DMS114 treated with DMSO at 0.1 percent for 48 hours (cell line): ENCODE measurements around the gene ZFP1.

ENCODE experiments used
- DNase-seq: peaks from one replicate; lab custom pipeline; 2025; ENCODE audit not compliant: unreplicated experiment; lab: John Stamatoyannopoulos, UW

The ZFP1 gene

DNA sequence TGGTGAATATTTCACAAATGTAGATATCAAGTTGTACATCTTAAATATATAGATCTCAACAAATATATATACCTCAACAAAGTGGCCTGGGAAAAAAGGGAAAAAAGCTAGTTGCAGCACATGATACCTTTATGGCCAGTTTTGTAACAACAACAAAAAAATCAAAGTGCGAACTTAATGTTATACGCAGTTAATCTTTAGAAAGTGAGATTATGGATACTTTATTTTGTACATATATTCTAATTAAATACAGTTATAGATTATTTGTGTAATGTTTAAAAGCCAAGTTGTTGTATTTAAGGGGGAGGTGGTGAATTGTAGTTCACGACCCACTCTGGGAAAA, 385 bp upstream of the ZFP1 start:
- no peak for DNase-seq

DNA sequence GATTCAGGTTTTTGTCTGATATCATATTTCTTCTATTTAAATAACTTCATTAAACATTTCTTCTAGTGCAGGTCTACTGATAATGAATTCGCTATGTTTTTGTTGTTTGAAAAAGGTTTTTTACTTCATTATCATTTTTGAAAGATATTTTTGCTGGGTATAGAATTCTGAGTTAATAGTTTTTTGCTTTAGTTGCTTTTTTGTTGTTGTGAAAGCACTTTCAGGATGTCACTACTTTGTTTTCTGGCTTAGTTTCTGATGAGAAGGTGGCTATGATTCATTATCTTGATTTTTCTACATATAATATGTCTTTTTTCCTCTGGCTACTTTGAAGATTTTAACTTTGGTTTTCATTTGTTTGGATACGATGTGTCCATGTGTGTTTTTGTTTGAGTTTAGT, 3.5 kb downstream of the ZFP1 start:
- no peak for DNase-seq

DNA sequence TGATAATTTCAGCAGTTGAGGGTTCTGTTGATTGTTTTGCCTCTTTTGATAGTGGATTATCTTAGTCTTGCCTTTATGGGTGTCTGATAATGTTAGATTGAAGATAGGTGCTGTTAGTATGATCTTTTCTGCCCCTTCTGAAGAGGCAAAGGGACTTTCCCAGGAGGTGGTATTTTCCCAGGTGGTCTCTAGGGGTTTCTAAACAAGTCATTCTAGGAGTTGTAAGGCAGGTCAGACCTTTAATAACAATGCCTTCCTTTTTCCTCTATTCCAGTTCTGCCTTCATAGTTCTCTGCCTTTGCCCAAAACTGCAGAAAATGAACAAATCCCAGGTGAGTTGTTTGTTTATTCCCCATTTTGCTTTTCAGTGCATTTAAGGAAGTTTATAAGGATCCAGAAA, 4.3 kb downstream of the ZFP1 start:
- no peak for DNase-seq

DNA sequence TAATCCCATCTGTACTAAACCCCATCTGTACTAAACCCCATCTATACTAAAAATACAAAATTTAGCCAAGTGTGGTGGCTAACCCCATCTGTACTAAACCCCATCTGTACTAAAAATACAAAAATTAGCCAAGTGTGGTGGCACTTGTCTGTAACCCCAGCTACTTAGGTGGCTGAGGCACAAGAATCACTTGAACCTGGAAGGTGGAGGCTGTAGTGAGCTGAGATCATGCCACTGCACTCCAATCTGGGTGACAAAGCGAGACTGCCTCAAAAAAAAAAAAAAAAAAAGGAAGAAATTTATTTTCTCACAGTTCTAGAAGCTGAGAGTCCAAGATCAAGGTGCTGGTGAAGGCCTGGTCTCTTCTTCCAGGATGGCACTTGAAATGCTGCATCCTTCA, 12.1 kb downstream of the ZFP1 start:
- DNase-seq = no peak

DNA sequence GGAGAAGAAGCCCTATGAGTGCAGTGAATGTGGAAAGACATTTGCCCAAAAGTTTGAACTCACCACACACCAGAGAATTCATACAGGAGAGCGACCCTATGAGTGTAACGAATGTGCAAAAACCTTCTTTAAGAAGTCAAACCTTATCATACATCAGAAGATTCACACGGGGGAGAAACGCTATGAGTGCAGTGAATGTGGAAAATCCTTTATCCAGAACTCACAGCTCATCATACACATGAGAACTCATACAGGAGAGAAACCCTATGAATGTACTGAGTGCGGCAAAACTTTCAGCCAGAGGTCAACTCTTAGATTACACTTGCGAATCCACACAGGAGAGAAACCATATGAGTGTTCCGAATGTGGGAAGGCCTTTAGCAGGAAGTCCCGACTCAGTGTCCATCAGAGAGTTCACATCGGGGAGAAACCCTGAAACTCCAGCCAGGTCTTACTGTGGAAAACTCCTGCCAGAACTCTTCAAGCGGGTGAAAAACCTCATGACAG, 21.6 kb downstream of the ZFP1 start:
- DNase-seq = no peak

DNA sequence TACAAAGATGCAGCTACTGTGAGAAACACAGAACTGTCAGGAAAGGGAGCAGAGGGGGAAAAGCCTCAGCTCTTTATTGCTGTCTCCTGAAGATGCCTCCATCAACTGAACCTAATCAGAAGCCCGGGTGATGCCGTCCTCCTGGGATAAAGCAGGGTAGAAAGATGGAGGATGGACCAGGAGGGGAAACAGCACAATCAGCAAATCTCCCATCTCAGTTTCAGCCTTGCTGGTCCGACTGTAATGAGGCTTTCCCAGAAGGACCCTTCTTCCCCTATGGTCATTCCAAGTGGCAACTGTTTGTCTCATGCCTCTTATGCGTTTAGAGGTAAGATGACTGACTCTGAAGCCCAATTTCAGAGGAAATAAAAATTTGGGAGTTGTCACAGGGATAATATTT, 24.3 kb downstream of the ZFP1 start:
- DNase-seq = no peak

DNA sequence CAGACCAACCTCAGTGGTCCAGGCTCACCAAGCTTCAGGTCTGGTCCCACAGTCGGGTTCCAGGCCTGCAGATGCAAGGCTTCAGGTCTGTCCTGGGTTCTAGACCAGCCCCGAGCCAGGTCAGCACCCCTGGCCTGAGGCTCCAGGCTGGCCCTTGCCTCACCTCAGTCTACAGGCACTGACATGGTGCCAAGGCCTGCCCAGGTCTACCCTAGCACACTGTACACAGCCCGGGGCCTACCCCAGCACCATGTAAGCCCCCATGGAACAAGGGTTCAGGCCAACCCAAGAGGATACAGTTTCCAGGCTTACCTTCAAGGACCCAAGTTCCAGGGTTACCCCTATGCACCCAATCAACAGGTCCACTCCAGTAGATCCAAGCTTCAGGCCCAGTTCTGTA, 26.8 kb downstream of the ZFP1 start:
- DNase-seq = no peak

DNA sequence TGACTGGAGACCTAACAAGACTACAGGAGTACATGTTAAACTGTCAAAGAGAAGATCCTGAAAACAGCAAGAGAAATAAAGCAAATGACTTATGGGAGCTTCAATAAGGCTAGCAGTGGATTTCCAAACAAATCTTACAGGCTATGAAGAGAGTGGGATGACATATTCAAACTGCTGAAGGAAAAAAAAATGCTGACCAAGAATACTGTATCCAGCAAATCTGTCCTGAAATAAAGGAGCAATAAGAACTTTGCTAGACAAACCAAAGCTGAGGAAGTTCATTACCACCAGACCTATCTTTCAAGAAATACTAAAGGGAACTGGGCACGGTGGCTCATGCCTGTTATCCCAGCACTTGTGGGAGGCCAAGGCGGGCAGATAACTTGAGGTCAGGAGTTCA, 28.6 kb downstream of the ZFP1 start:
- DNase-seq = no peak

DNA sequence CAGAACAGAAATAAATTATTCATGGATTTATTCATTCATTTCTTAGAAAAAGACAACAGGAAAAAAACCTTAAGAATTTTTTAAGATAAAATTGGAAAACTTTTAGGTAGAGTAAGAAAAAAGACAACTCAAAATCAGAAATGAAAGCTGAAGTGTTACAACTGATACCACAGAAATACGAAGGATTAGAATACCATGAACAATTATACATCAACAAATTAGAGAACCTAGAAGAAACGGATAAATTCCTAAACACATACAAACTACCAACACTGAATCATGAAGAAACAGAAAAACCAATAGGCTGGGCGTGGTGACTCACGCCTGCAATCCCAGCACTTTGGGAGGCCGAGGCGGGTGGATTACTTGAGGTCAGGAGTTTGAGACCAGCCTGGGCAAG, 30.9 kb downstream of the ZFP1 start:
- DNase-seq = no peak

DNA sequence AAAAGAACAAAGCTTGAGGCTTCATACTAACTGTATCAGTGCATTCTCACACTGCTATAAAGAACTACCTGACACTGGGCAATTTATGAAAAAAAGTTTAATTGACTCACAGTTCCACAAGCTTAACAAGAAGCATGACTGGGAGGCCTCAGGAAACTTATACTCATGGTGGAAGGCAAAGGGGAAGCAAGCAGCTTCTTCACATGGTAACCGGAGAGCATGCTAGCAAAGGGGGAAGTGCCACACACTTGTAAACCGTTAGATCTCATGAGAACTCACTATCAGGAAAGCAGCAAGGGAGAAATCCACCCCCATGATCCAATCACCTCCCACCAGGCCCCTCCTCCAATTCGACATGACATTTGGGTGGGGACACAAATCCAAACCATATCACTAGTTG, 33.3 kb downstream of the ZFP1 start:
- DNase-seq = no peak

DNA sequence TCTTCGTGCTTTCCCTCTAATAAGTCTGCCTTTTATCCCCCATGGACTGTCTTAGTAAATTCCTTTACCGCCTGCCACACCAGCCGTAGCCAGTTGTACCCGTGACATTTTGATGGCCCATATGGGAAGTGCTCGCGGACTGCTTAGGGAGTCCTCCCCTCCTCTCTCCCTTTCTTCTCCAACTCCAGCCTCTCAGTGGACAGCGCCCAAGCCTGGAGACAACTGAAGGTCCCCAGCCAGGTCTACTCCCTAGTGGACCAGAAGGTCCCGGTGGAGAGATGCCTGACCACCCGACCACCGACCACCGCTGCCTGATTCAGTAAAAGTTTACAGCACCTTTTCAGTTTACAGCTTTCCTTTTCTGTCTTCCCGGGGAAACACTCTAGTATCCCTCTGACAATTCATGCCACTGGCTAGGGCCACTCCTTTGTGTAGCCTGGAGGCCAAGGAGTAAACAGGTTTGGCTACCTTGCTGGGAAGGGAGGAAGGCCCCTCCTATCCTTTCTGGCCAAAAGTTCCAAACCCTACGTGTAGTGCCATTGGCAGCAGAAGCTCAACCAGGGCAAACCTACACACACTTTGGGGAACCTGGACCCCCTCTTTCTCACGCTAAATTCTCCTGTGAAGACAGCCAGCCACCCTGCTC, 40.6 kb downstream of the ZFP1 start:
- DNase-seq = no peak

DNA sequence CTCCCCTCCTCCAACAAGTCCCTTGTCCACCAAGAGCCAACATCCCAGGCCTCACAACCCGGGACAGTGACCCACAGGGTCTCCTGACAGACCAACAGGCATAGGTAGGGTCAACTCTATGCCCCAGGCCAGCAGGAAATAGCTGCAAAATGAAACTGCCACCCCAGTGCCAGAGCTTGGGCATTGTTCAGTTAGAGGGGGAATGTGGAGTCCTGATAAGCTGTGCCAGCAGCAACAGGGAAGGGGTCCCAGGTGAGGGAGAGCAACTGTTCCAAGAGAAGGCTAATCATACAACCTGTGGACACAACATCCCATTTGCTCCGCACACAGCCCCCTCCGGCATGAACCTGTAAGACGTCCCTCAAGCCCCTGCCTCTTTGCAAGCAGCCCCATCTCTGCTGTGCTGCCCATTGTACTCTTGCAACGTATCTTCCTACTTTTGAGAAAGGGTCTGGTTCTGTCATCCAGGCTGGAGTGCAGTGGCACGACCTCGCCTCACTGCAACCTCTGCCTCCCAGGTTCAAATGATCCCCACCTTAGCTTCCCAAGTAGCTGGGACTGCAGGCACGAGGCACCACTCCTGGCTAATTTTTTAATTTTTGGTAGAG, 41.4 kb downstream of the ZFP1 start:
- DNase-seq = no peak

DNA sequence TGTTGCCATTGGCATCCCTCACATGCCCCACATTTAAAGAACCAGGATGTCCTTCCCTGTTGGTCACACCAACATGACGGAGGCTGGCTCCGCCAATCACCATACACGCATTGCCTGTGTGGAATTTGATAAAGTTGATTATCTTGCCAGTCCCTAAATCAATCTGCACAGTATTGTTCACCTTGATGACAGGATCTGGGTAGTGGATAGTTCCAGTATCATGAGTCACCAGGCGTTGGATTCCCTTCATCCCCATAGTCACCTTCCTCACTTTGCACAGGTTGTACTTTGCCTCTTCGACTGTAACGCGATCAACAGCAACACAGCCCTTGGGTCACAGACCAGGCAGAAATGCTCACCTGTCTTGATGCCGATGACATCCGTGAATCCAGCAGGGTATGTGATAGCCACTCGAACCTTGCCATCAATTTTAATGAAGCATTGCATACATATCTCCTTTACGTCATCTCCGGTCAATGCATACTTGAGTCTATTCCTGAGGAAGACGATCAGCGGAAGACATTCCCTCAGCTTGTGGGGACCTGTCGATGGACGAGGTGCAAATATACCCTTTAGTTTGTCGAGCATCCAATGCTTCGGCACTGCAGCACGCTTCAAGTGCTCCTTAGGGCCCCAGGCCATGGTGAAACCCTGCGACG, 44.4 kb downstream of the ZFP1 start:
- no peak for DNase-seq

DNA sequence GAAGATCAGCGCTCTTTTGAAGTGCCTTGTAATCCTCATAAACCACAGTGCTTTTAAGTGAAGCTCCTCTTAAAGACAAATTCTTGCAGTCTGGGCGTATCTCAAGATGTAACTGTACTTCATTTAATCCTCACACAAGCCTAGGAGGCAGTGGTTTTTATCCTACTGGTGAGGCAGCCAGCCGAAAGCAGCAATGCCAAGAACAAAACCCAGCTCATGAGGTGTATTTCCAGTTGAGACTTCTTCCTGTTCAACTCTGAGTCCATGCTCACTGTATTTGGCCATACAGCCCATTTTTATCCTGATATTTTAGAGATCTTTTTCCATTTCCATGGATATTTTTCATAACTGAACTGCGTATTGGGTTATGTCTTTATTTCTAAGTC, 44.9 kb downstream of the ZFP1 start:
- DNase-seq = no peak

DNA sequence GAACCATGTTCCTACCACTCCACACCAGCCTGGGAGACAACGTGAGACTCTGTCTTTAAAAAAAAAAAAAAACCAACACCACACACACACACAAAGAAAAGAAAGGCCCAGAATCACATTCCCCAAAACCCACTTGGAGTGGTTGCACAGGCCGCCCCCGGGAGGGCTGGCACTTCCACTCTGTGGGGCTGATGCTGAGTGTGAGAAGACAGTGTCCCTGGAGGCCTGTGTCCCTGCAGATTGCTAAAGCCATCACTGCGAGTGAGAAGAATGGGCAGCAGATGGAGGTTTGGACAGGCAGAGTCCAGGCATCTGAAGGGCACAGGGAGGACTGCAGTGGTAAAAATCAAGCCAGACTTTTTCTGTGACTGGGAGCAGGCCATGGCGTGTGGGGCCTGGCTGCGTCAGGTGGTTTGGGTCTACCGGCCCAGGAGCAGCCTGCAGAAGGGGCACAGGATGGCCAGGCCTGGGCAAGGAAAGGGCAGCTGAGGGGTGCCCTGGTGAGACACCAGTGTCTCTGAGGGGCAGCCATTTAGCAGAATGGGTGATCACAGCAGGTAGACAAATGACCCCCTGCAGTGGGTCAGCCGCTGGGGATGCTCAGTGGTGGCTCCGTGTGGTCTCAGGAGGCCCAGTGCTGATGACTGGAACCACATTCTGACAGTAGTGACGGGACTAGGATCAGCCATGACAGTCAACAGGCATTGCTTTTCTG, 45.6 kb downstream of the ZFP1 start:
- no peak for DNase-seq

DNA sequence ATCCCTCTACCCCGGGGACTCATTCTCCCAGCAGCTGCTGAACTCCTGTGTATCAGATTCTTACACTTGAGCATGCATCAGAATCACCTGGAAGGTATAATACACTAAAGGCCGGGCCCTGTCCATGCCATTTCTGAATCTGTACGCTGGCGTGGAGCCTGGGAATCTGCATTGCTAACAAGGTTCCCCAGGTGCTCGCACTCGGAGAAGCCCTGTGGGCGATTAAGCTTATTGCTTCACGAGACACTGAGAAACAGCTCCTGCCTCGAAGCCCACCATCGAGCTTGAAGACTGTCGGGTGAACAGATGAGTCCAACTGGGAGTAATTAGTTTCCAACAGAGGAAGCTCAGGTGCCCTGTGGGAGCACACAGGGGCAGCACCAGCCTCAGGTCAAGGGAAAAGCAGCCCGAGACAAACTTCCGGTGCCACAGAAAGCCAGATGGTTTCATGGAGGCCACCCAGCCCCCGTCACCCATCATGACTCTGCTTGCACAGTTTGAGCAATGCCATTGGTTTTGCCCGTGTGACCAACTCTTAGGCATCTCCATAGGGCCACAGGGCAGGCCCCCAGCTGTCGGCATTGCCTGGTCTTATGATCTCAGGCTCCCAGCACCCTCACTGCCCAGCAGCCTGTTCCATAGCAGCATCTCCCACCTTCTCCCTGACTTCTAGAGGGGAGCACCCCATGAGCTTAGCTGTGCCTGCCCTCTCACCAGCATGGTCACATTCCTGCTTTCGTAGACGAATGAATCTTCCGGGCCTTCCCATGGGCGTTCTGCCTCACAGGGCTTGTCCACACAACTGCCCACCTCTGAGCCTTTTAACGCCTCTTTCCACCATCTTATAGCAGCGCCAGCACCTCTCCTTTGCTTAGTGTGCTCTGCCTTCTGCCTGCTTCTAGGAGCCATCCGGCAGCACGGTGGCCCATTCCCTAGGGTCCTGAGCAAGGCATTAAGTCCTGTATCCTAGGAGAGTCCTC, 47.8 kb downstream of the ZFP1 start:
- DNase-seq = no peak

DNA sequence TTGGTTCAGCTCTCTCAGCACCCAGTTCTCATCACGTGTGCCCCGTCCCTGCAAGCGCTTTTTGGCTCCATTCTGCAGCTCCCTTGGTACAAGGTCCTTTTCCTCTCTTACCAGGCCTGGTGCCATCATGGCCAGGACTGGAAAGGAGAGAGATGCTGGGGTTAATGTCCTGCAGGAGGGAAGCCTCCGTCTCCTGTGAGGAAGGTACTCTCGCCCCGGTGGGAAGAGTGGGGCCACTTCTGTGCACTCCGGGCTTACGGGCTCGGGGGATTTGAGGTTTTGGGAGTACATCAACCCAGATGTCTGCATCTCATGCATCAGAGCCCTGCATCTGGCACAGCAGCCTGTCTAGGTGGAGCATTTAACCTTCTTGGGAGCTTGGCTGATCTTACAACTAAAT, 48.5 kb downstream of the ZFP1 start:
- no peak for DNase-seq

DNA sequence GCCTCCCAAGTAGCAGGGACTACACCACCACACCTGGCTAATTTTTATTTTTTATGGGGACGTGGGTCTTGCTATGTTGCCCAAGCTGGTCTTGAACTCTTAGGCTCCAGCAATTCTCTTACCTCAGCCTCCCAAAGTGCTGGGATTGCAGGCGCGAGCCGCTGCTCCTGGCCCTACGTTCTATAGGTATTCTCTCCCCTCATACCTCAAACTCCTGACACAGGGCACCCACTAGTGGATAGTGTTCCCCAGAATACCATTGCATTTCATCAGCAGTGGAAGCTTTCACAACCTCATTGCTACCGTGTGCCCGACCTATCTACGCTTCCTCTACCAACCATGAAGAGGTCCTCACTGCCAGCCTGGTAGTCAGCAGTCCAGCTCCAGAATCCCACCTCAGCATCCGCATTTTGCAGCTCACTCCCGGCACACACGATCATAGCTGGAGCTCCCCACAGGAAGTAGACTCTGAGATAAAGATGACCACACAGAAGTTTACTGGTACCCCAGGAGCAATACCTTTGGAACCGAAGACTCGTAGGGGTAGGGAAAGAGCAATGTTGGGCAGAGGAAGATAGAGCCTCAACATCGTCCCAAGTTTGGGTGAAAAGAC, 49.3 kb downstream of the ZFP1 start:
- DNase-seq = no peak

DNA sequence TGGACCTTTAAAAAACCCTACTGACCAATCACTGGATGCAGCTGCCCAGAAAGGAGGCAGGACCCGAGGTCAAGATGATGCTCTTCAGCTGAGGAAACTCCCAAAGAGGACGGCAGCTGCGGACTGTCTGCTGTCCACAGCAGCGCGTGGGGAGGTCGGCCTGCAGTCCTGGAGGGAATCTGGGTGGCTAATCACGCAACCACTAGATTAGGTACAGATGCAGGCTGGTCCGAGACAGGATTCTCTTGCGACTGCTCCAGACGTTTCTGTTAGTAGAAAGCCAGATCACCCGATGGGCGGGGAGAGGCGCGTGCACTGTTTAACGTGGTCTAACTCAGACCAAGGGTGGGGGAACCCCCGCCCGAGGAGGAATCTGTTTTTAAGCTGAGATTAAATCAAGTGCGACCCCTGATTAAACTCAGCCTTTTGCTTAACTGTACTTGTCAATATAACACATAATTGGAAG, 49.8 kb downstream of the ZFP1 start:
- no peak for DNase-seq

DNA sequence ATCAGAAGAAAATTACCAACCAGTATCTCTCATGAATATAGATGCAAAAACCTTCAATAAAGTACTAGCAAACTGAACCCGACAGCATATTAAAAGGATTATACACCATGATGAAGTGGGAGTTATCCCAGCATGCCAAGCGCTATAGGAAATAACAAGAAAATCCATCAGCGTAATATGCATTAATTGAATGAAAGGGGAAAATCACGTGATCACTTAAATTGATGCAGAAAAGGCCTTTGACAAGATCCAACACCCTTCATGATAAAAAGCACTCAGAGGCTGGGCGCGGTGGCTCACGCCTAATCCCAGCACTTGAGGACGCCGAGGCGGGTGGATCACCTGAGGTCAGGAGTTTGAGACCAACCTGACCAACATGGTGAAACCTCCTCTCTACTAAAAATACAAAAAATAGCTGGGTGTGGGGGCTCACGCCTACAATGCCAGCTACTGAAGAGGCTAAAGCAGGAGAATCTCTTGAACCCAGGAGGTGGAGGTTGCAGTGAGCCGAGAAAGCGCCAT, 53.8 kb downstream of the ZFP1 start:
- DNase-seq = no peak
